HEK293 (cell line): ENCODE measurements around the gene TRIM46.

ENCODE experiments used
- GLI4 ChIP-seq: fragments of 450-650 bp; formaldehyde crosslinking; IDR thresholded peaks from 2 replicates; pipeline ENCODE4 v1.5.1; 2016; ENCODE audit warnings: missing biosample characterization, missing genetic modification characterization
- HOXA7 ChIP-seq: sonication (generic); formaldehyde crosslinking; IDR thresholded peaks from 2 replicates; pipeline ENCODE4 v1.8.1; 2022; ENCODE audit warnings: missing genetic modification reagents, borderline replicate concordance
- KLF16 ChIP-seq: fragments of 450-650 bp; formaldehyde crosslinking; IDR thresholded peaks from 2 replicates; pipeline ENCODE4 v1.5.1; 2017; ENCODE audit warnings: missing biosample characterization, missing genetic modification characterization
- TRIM28 ChIP-seq: IDR thresholded peaks from 2 replicates; pipeline ENCODE4 v1.6.1; 2011; ENCODE audit warnings: low read length, control low read depth, borderline replicate concordance
- YY1 ChIP-seq: fragments of 450-650 bp; formaldehyde crosslinking; IDR thresholded peaks from 2 replicates; pipeline ENCODE4 v1.5.1; 2018; ENCODE audit warnings: missing biosample characterization, missing genetic modification characterization
- ZBTB7A ChIP-seq: fragments of 450-650 bp; formaldehyde crosslinking; IDR thresholded peaks from 2 replicates; pipeline ENCODE4 v1.5.1; 2016; ENCODE audit warnings: low read depth, missing biosample characterization, missing genetic modification characterization
- ZNF146 ChIP-seq: fragments of 450-650 bp; formaldehyde crosslinking; IDR thresholded peaks from 2 replicates; pipeline ENCODE4 v1.5.1; 2016; ENCODE audit warnings: missing biosample characterization, missing genetic modification characterization
- ZNF302 ChIP-seq: fragments of 450-650 bp; formaldehyde crosslinking; IDR thresholded peaks from 2 replicates; pipeline ENCODE4 v1.5.1; 2016; ENCODE audit warnings: missing biosample characterization, missing genetic modification characterization, low read depth
- ZSCAN30 ChIP-seq: fragments of 450-650 bp; IDR thresholded peaks from 2 replicates; pipeline ENCODE4 v1.5.1; 2018; ENCODE audit warnings: missing biosample characterization, mild to moderate bottlenecking, missing genetic modification characterization, moderate library complexity
- TF ChIP-seq, protein P1 (sequence below): fragments of 450-650 bp; formaldehyde crosslinking; IDR thresholded peaks from 2 replicates; pipeline ENCODE4 v1.5.1; 2016; ENCODE audit warnings: missing biosample characterization, missing genetic modification characterization
- TF ChIP-seq, protein P2 (sequence below): fragments of 450-650 bp; formaldehyde crosslinking; IDR thresholded peaks from 2 replicates; pipeline ENCODE4 v1.5.1; 2016; ENCODE audit warnings: missing biosample characterization, missing genetic modification characterization
- TF ChIP-seq, protein P3 (sequence below): fragments of 450-650 bp; formaldehyde crosslinking; IDR thresholded peaks from 2 replicates; pipeline ENCODE4 v1.5.1; 2017; ENCODE audit warnings: missing biosample characterization, missing genetic modification characterization
- TF ChIP-seq, protein P4 (sequence below): fragments of 450-650 bp; formaldehyde crosslinking; IDR thresholded peaks from 2 replicates; pipeline ENCODE4 v1.5.1; 2017; ENCODE audit warnings: missing biosample characterization, missing genetic modification characterization
- TF ChIP-seq, protein P5 (sequence below): fragments of 450-650 bp; formaldehyde crosslinking; IDR thresholded peaks from 2 replicates; pipeline ENCODE4 v1.5.1; 2016; ENCODE audit warnings: missing biosample characterization, missing genetic modification characterization, low read depth

DNA sequence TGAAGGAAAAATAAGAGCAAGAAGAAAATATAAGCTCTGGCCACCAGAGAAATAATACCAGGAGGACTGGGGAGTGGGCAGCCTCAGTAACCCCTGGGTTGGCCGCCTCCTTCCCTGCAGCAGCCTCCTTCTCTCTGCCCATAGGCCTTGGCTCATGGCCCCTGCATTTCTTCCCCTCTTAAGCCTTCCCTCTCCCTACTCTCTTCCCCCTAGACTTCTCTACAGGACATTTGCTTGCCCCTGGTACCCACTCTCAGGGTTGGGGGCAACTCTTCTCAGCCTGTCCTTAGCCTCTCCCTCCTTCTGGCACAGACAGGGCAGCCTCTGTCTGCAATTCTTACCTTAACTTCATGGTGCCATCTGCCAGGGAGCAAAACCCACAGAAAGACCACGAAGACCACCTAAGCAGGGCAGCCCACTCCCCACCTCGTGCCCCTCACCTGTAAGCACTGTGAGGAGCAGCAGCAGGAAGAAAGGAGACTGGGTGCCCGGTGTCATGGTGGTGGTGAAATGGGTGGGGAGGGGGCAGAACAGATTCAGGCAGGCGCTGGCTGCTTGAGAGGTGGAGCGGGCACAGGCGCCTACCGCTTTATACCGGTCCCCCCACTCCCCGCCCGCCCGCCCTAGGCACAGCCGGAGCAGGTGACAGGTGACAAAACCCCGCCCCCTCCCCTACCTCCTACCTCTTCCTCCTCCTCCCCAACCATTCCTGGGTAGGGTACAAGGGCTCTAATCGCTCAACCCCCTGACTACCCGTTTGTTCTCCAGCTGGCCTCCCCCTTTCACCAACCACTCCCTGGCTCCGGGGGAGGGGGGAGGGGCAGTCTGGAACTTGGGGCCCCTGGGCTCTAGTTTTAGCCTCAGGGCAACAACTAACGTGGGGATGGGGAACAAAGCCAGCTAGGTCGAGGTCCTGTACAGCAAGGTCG lies 19.0 kb downstream of the TRIM46 start:
- TF ChIP-seq ZNF146: no peak
- TF ChIP-seq, protein P1, sequence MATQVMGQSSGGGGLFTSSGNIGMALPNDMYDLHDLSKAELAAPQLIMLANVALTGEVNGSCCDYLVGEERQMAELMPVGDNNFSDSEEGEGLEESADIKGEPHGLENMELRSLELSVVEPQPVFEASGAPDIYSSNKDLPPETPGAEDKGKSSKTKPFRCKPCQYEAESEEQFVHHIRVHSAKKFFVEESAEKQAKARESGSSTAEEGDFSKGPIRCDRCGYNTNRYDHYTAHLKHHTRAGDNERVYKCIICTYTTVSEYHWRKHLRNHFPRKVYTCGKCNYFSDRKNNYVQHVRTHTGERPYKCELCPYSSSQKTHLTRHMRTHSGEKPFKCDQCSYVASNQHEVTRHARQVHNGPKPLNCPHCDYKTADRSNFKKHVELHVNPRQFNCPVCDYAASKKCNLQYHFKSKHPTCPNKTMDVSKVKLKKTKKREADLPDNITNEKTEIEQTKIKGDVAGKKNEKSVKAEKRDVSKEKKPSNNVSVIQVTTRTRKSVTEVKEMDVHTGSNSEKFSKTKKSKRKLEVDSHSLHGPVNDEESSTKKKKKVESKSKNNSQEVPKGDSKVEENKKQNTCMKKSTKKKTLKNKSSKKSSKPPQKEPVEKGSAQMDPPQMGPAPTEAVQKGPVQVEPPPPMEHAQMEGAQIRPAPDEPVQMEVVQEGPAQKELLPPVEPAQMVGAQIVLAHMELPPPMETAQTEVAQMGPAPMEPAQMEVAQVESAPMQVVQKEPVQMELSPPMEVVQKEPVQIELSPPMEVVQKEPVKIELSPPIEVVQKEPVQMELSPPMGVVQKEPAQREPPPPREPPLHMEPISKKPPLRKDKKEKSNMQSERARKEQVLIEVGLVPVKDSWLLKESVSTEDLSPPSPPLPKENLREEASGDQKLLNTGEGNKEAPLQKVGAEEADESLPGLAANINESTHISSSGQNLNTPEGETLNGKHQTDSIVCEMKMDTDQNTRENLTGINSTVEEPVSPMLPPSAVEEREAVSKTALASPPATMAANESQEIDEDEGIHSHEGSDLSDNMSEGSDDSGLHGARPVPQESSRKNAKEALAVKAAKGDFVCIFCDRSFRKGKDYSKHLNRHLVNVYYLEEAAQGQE (tag by site-specific recombination): no peak
- no peak for TF ChIP-seq GLI4 (tag by site-specific recombination)
- no peak for TF ChIP-seq ZNF302 (tag by site-specific recombination)
- TF ChIP-seq, protein P2, sequence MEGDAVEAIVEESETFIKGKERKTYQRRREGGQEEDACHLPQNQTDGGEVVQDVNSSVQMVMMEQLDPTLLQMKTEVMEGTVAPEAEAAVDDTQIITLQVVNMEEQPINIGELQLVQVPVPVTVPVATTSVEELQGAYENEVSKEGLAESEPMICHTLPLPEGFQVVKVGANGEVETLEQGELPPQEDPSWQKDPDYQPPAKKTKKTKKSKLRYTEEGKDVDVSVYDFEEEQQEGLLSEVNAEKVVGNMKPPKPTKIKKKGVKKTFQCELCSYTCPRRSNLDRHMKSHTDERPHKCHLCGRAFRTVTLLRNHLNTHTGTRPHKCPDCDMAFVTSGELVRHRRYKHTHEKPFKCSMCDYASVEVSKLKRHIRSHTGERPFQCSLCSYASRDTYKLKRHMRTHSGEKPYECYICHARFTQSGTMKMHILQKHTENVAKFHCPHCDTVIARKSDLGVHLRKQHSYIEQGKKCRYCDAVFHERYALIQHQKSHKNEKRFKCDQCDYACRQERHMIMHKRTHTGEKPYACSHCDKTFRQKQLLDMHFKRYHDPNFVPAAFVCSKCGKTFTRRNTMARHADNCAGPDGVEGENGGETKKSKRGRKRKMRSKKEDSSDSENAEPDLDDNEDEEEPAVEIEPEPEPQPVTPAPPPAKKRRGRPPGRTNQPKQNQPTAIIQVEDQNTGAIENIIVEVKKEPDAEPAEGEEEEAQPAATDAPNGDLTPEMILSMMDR: no peak
- no peak for TF ChIP-seq HOXA7 (CRISPR knock-in tag)
- TF ChIP-seq, protein P3, sequence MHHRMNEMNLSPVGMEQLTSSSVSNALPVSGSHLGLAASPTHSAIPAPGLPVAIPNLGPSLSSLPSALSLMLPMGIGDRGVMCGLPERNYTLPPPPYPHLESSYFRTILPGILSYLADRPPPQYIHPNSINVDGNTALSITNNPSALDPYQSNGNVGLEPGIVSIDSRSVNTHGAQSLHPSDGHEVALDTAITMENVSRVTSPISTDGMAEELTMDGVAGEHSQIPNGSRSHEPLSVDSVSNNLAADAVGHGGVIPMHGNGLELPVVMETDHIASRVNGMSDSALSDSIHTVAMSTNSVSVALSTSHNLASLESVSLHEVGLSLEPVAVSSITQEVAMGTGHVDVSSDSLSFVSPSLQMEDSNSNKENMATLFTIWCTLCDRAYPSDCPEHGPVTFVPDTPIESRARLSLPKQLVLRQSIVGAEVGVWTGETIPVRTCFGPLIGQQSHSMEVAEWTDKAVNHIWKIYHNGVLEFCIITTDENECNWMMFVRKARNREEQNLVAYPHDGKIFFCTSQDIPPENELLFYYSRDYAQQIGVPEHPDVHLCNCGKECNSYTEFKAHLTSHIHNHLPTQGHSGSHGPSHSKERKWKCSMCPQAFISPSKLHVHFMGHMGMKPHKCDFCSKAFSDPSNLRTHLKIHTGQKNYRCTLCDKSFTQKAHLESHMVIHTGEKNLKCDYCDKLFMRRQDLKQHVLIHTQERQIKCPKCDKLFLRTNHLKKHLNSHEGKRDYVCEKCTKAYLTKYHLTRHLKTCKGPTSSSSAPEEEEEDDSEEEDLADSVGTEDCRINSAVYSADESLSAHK (tag by site-specific recombination): no peak
- TF ChIP-seq TRIM28: no peak
- TF ChIP-seq ZBTB7A: no peak
- no peak for TF ChIP-seq ZSCAN30 (tag by site-specific recombination)
- TF ChIP-seq, protein P4, sequence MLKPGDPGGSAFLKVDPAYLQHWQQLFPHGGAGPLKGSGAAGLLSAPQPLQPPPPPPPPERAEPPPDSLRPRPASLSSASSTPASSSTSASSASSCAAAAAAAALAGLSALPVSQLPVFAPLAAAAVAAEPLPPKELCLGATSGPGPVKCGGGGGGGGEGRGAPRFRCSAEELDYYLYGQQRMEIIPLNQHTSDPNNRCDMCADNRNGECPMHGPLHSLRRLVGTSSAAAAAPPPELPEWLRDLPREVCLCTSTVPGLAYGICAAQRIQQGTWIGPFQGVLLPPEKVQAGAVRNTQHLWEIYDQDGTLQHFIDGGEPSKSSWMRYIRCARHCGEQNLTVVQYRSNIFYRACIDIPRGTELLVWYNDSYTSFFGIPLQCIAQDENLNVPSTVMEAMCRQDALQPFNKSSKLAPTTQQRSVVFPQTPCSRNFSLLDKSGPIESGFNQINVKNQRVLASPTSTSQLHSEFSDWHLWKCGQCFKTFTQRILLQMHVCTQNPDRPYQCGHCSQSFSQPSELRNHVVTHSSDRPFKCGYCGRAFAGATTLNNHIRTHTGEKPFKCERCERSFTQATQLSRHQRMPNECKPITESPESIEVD (tag by site-specific recombination): no peak
- no peak for TF ChIP-seq YY1 (tag by site-specific recombination)
- no peak for TF ChIP-seq KLF16 (tag by site-specific recombination)
- TF ChIP-seq, protein P5, sequence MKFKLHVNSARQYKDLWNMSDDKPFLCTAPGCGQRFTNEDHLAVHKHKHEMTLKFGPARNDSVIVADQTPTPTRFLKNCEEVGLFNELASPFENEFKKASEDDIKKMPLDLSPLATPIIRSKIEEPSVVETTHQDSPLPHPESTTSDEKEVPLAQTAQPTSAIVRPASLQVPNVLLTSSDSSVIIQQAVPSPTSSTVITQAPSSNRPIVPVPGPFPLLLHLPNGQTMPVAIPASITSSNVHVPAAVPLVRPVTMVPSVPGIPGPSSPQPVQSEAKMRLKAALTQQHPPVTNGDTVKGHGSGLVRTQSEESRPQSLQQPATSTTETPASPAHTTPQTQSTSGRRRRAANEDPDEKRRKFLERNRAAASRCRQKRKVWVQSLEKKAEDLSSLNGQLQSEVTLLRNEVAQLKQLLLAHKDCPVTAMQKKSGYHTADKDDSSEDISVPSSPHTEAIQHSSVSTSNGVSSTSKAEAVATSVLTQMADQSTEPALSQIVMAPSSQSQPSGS (tag by site-specific recombination): no peak
